Right lobe of liver (tissue), 4 donors: Measurements from ENCODE around the gene TWIST2.

Experiments used
- CTCF ChIP-seq, 4 donors: fragments of 200-600 bp in 3 of 4; fragments of 450-650 bp in 1 of 4; IDR thresholded peaks; one replicate each; pipeline versions ENCODE4 v1.5.1 to v1.8.0; 2016 to 2022; ENCODE audit warnings: antibody characterized with exemption in 4 of 4, mild to moderate bottlenecking in 2 of 4
- POLR2A ChIP-seq: fragments of 450-650 bp; IDR thresholded peaks from one replicate; pipeline ENCODE4 v1.6.1; 2017; ENCODE audit warnings: antibody characterized with exemption, mild to moderate bottlenecking
- donor health status: DM: no; HTN: no; CAD: no.
- donor health status: DM: no; HTN: no; CAD: no.
- donor health status: DM: no; HTN: yes; CAD: no.

- no peak for TF ChIP-seq POLR2A
- TF ChIP-seq CTCF (IDR thresholded peaks at IDR 0.05): no peak
Measured at GRCh38 chr2:238905644-238906043, 57.8 kb downstream of the TWIST2 start.
